AG04449 (cell line): Measurements from ENCODE around the gene C2CD4C.
"Not testable (repeated sequence)": the region's sequence is repeated elsewhere in the genome, so short reads cannot be mapped to it uniquely, and the experiment has no call there.

Experiments
- CTCF ChIA-PET: fragments of 350-600 bp; formaldehyde crosslinking; extraction: SDS; loops from one replicate; lab custom pipeline; 2021; ENCODE audit warnings: antibody characterized with exemption; lab: Yijun Ruan, JAX
- POLR2A ChIA-PET: fragments of 400-600, 350-600 bp; formaldehyde crosslinking; extraction: SDS; loops from one replicate; lab custom pipeline; 2020; ENCODE audit warnings: antibody characterized with exemption, inconsistent platforms; lab: Yijun Ruan, JAX
- DNase-seq: peaks from one replicate; pipeline ENCODE4 v3.0.0-alpha.2; 2010; ENCODE audit warnings: low read depth, low spot score
- H3K4me3 ChIP-seq: 2 replicates; pipeline ENCODE4 v1.5.1; 2011; ENCODE audit warnings: low read depth, mild to moderate bottlenecking, control low read depth, low read length
- TF ChIP-seq, protein P1 (sequence below): IDR thresholded peaks from one replicate; pipeline ENCODE4 v1.5.1; 2011; ENCODE audit warnings: mild to moderate bottlenecking, moderate library complexity, low read length, control low read depth, inconsistent platforms; ENCODE audit not compliant: insufficient read depth; ENCODE audit errors: missing control alignments

C2CD4C gene

DNA sequence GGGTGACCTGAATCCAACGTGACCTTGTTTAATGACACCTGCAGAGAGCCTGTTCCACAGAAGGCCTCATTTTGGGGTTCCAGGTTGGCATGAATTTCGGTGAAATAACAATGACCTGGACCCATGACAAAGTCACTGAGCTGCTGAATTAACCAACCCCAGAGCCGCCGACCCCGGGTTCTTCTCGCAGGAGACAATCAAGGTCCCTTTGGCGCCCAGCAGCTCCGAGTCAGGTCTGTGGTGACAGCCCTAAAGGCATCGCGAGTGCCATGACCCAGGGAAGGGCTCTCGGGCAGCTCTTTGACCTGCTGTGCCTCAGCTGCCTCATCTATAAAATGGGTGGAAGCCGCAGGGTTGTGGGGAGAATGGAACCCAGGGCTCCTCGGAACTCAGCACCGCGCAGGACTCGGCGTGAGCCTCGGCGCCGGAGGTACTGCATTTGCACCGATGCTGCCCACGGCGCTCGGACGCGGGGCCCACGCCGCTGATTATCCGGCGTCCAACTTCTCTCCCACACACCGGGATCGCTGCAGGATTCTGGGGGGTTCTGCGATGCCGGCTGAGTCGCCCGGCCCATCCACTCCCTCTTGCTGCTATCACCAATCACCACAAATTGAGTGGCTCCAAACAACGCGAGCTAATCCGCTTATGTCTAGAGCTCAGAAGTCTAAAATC, 46.2 kb upstream of the C2CD4C start:
- H3K4me3 ChIP-seq, result no peak overlapping the region
- CTCF ChIA-PET, result interaction anchor here (1.2 kb wide), 1 partner anchor 13 kb away, joined by 3 read pairs; no protein-coding TSS in a partner anchor
- POLR2A ChIA-PET, result no interaction called here
- TF ChIP-seq, protein P1, sequence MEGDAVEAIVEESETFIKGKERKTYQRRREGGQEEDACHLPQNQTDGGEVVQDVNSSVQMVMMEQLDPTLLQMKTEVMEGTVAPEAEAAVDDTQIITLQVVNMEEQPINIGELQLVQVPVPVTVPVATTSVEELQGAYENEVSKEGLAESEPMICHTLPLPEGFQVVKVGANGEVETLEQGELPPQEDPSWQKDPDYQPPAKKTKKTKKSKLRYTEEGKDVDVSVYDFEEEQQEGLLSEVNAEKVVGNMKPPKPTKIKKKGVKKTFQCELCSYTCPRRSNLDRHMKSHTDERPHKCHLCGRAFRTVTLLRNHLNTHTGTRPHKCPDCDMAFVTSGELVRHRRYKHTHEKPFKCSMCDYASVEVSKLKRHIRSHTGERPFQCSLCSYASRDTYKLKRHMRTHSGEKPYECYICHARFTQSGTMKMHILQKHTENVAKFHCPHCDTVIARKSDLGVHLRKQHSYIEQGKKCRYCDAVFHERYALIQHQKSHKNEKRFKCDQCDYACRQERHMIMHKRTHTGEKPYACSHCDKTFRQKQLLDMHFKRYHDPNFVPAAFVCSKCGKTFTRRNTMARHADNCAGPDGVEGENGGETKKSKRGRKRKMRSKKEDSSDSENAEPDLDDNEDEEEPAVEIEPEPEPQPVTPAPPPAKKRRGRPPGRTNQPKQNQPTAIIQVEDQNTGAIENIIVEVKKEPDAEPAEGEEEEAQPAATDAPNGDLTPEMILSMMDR, result no peak
- DNase-seq, result no peak

DNA sequence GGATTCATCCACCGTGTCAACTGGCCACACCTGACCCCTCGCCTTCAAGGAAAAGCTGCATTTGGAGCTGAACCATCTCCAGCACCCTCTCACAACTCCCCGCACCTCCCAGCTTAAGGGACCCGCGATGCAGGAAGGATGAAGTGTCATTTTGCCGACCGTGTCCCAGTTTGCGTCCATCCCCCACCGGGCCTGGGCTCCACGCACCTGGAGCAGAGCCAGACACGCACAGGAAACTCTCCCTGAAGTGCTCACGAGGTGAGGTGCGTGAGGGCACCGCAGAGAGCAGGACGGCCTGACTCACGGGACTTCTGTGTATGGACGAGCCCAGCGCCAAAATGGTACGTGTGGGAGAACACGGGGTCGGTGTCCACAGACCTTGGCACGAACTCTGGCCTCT, 44.7 kb upstream of the C2CD4C start:
- no peak overlapping the region for H3K4me3 ChIP-seq
- ChIA-PET POLR2A (no interaction called here), CTCF (no interaction called here)

DNA sequence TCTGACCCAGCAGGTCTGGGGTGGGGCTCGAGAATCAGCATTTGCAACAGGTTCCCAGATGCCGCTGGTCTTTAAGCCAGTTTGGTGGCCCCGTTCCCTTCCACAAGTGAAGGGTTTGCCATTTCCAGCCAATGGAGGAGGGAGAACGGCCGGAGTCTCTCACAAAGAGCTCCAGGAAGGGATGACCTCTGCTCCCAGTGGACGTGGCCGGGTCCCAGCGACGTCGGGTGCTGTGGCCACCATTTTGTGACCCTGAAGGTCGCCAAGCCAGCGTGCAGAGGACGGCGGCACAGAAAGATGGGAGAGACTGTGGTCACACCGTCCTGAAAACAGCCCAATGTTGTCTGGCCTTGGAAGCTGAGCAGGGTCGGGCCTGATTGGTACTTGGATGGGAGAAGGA, 43.9 kb upstream of the C2CD4C start:
- ChIA-PET CTCF (no interaction called here), POLR2A (no interaction called here)
- TF ChIP-seq, protein P1, result no peak
- DNase-seq, result no peak
- no peak overlapping the region for H3K4me3 ChIP-seq

More for the DNA sequence above, 44.7 kb upstream of the C2CD4C start:
- TF ChIP-seq, protein P1, result no peak
- DNase-seq, result no peak

DNA sequence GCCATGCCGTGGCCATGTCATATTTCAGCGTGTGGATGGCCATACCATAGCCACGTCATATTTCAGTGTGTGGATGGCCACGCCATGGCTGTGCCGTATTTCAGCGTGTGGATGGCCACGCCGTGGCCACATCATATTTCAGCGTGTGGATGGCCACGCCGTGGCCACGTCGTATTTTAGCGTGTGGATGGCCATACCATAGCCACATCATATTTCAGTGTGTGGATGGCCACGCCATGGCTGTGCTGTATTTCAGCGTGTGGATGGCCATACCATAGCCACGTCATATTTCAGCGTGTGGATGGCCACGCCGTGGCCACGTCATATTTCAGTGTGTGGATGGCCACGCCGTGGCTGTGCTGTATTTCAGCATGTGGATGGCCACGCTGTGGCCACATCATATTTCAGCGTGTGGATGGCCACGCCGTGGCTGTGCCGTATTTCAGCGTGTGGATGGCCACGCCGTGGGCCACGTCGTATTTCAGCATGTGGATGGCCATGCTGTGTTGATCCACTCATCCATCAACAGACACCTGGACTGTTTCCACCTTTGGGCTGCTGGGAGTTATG, 42.0 kb upstream of the C2CD4C start:
- CTCF ChIA-PET, POLR2A ChIA-PET, H3K4me3 ChIP-seq, DNase-seq: not testable (repeated sequence)

DNA sequence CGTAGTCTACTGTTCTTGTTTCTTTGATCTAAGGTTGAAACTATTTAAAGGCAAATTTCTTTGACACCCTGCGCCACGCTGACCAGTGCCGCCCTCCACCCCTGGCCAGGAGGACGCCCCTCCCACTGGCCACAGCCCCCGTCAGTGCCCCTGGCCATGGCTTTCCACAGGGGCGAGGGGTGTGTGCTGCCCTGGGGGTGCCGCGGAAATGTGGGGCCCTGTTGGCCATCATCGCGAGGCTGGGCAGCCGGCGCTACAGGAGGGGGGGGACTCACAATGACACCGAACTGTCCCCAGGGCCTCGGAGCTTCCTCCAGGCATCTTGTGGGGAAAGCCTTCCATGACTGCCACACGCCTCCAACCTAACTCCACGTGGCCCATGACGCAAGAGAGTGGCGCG, 41.0 kb upstream of the C2CD4C start:
- ChIA-PET CTCF (no interaction called here), POLR2A (no interaction called here)
- TF ChIP-seq, protein P1, result no peak
- no peak for DNase-seq
- H3K4me3 ChIP-seq, result no peak overlapping the region

DNA sequence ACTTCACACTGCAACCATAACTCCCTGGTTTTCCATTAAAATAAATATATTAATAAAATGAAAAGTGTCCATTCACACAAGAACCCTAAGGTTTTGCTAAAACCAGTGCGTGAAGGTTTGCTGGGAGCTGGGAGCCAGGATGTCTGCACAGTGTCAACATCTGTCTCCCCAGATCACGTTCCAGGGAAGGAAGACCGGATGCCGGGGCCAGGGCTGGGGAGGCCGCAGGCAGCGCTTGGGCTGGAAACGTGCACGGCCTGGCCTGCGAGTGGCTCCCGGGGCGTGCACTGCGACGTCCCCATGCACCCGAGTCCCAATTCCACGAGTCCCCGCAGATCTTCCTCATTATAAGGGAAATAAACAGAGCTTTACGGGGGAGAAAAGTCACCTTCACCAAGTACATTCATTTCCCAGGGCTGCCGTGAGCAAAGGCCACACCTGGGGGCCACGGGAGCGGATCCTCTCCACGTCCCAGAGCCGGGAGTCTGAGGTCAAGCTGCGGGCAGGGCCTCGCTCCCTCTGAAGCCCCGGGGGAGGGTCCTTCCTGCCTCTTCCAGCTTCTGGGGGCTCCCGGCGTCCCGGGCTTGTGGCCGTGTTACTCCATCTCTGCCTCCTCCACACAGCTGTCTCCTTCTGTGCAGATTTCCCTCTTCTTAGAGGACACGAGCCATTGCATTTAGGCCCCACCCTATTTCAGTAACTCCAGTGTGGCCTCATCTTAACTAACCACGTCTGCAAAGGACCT, 39.0 kb upstream of the C2CD4C start:
- CTCF ChIA-PET, result no interaction called here
- H3K4me3 ChIP-seq, result no peak overlapping the region
- DNase-seq, result no peak

More for the DNA sequence above, 39.0 kb upstream of the C2CD4C start:
- TF ChIP-seq, protein P1, result no peak
- POLR2A ChIA-PET, result no interaction called here
